HepG2 (cell line): Measurements from ENCODE around the gene TMEM260. TPM values are rescaled to one million over a fixed set of nuclear protein-coding genes. Genes with fewer than 3 reads are reported as not detected.

Experiments used
- GMEB1 ChIP-seq: sonication (generic); formaldehyde crosslinking; IDR thresholded peaks from 2 replicates; pipeline ENCODE4 v1.5.1; 2020; ENCODE audit warnings: missing genetic modification reagents, mild to moderate bottlenecking, borderline replicate concordance
- HNF1A ChIP-seq, 2 experiments: sonication (generic) in 1 of 2; formaldehyde crosslinking in 1 of 2; IDR thresholded peaks; 2 replicates each; pipeline versions ENCODE4 v1.4.0 to v1.6.1; 2016 to 2020; ENCODE audit warnings: borderline replicate concordance in 1 of 2, low read depth in 1 of 2, mild to moderate bottlenecking in 1 of 2, missing genetic modification reagents in 1 of 2
- MAFG ChIP-seq: sonication (generic); formaldehyde crosslinking; IDR thresholded peaks from 2 replicates; pipeline ENCODE4 v1.5.1; 2020; ENCODE audit warnings: mild to moderate bottlenecking, missing genetic modification reagents
- PAX8 ChIP-seq: sonication (generic); formaldehyde crosslinking; IDR thresholded peaks from 2 replicates; pipeline ENCODE4 v1.8.0; 2022; ENCODE audit warnings: mild to moderate bottlenecking, missing genetic modification reagents, borderline replicate concordance
- SUZ12 ChIP-seq: fragments of 150-350 bp; IDR thresholded peaks from 2 replicates; pipeline ENCODE4 v1.6.1; 2014; ENCODE audit warnings: low read depth, low read length
- TEF ChIP-seq: sonication (generic); formaldehyde crosslinking; IDR thresholded peaks from 2 replicates; pipeline ENCODE4 v1.5.0; 2020; ENCODE audit warnings: missing genetic modification reagents
- ZNF780A ChIP-seq: sonication (generic); formaldehyde crosslinking; IDR thresholded peaks from 2 replicates; pipeline ENCODE4 v1.8.0; 2022; ENCODE audit warnings: mild to moderate bottlenecking, missing genetic modification reagents, moderate library complexity
- polyA plus RNA-seq, 8 experiments: library from polyadenylated mRNA; depleted of rRNA in 3 of 8; stranded (reverse) in 7 of 8; unstranded in 1 of 8; fragments of >200 nt; fragmentation: Illumina TruSeq in 4 of 8; extraction: Trizol in 4 of 8; gene quantifications; 2 replicates each; pipeline versions ENCODE4 v1.2.1 to v1.2.3, GENCODE V29; 2011 to 2016; ENCODE audit warnings: low read depth in 4 of 8, missing spikeins in 1 of 8, mixed read lengths in 1 of 8; ENCODE audit not compliant: insufficient read depth in 1 of 8
- total RNA-seq, 5 experiments: library from RNA; depleted of rRNA; stranded (reverse); fragments of >200 nt; fragmentation: Illumina TruSeq; extraction: Trizol; gene quantifications; 2 replicates each; pipeline ENCODE4 v1.2.3, GENCODE V29; 2016; ENCODE audit warnings: low read depth in 1 of 5

TMEM260 gene
- total and polyA plus RNA-seq, 2 of the 13 experiments (the other 11 are each of a cell fraction or from before 2014, with no cell fraction given) = 7.7 to 9.3 TPM

- TF ChIP-seq HNF1A (IDR thresholded peaks at IDR 0.05; ENCODE audit: low read depth) (no peak), HNF1A (CRISPR knock-in tag; IDR thresholded peaks at IDR 0.05; ENCODE audit: borderline replicate concordance) (no peak), MAFG (CRISPR knock-in tag) (no peak), PAX8 (no peak), SUZ12 (no peak), ZNF780A (CRISPR knock-in tag) (no peak), TEF (CRISPR knock-in tag) (no peak), GMEB1 (CRISPR knock-in tag) (no peak)
These were observed 13.3 kb downstream of the TMEM260 start (continued) for GRCh38 chr14:56592746-56593544.
